HG03460 (cell line): ENCODE results near the gene BNC2.

Experiments used
- ATAC-seq: cut with Tn5 transposase; IDR thresholded peaks from one replicate; pipeline ENCODE4 v1.9.1; 2021; ENCODE audit not compliant: unreplicated experiment

BNC2 gene

DNA sequence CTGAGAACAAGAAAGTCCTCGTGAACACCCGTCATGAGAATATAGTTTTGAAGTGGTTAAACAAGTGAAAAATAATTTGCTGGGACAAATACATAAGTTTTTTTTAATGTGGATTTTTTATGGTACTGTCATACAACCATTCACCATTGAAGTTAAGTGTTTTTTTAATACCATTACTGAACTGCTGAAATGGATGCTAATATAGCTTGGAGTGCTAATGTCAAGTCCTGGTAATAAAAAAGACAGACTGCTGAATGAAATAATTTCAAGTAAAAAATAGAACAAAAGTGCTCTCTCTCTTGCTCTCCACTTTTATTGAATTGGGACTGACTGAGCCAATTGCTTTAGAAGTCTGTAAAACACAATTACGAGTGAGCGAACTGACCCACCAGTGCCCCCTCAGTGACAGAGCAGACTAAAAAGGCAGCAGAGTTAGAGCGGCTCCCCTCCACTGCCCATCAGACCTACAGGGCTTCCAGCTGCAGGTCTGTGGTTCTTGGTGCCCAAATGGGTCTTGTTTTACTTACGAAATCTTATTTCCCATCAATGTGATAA, 442.5 kb downstream of the BNC2 start:
- ATAC-seq: no peak

DNA sequence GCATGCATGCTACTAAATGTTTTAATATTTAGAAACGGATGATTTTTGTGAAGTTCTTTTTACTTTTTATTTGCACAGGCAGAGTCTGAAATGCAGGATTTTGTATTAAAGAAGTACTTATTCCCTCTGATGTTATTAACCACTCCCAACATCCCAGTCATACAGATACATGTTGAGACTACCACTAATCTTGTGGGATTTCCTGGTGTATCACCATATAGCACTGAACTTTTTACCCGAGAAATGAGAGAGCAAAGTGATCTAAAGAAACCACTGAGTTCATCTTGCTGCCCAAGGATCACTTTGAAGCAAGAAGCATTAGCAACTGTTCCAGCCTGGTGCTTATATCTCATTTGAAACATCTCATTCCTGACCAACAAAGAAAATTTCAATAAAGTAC, 443.8 kb downstream of the BNC2 start:
- no peak for ATAC-seq

DNA sequence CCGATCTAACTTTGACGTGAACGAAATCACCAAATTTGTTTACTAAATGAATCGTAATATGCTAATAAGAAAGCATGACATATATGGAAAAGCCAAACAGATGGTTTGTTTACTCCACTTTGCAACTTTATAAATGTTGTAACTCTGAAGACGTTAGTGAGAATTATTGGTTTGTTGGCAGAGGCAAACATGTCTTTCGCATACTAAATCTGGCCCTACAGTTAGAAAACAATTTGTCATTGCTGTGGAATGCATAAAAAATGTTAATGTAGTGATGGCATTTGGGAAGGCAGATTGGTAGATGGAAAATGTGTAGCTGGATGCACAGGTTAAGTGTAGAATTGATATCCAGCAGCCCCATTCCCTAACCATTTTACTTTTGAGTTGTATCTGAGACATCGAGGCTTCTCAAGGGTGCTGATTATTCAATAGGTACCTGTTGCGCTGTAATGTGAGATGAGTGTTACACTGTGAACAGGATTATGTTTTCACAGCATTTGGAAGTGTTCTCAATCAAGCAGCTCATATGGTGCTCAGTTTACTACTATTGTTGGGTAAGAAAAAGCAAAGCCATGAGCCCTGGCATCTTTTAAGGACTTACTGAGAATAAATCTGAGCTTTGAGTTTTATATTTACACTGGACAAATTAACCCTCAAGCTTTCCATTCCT, 444.8 kb downstream of the BNC2 start:
- ATAC-seq: no peak

DNA sequence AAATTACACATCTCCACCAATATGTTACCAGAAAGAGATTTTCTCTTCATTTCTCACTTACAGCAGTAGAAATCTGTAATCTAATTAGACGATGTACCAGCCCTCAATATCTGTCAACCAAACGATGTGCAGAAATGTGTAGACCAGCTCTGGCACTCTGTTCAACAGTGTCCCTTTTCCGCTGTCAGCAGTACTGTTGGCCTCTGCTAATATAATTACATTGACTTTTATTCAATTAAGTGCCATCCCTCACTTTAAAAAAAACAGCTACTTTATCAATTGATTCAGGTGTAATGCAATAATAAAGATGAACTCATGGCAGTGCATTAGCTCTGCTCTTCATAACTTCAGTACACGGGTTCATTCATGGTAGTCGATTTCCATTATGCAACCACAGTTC, 448.4 kb downstream of the BNC2 start:
- ATAC-seq: no peak

DNA sequence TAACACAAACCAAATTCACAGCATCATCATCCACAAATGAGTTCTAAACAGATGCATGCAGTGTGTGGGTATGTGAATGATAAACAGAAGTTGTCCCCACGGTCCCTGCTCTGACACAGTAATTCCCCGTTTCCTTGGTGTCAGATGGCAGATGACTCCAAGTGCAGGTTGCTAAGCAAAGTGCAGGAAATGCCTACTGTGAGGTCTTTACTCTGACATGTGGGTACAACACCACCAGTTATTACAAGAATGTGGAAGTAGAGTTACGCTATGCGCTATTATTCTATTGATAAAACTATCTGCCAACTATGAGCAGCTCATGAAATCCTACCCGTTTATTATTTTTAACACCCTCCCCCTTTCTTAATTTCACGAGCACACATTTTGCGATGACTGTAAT, 448.9 kb downstream of the BNC2 start:
- no peak for ATAC-seq

DNA sequence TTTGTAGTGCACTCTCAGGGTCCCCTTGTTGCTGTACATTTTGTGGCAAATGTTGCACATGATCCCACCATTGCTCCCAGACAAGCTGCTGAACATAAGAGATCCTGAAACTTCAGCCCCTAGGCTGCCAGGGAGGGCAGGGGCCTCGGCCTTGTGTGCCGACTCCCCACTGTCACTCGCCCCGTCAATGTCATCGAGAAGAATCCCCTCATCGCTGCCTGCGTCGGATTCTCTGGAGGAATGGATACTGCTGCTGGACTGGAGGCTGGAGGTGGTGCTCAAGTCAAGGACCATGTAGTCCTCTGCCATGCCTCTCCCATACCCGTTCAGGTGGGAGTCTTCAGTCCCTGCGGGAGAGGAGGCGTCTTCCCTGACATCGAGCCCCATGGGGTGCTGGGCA, 451.3 kb downstream of the BNC2 start:
- no peak for ATAC-seq

DNA sequence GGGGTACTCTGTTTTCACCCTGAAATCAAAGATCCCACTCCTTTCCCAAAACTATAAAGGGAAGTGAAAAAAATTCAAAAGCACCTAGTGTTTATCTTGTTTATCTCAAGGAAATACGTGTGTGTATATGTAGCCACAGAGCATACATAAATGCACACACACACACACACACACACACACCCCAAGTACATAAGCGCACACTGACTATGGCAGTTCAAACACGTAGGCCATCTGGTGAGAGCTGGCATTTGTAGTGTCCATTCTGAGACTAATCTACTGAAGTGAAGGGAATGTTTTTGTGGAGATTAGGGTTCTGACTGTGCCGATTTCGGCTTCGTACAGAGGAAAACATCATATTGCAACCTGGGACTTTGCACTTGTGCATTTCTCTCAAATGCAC, 451.7 kb downstream of the BNC2 start:
- no peak for ATAC-seq

DNA sequence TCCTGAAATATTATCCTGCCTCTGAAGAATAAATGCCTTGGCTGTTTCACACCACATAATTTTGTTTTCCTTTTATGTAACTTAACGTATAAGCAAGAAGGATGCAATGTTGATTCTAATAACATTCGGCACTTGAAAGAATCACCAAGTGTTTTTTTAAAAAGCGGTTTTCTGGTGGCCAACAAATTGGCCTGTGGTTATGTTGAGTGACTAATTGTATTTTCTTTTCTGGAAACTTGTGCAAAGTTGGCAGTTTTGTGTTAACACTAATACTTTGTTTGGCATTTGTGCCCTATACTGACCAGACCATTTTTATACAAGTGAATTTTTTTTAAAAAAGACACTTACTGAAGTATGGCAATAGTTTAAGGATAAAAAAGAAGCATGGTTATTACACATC, 452.7 kb downstream of the BNC2 start:
- no peak for ATAC-seq

DNA sequence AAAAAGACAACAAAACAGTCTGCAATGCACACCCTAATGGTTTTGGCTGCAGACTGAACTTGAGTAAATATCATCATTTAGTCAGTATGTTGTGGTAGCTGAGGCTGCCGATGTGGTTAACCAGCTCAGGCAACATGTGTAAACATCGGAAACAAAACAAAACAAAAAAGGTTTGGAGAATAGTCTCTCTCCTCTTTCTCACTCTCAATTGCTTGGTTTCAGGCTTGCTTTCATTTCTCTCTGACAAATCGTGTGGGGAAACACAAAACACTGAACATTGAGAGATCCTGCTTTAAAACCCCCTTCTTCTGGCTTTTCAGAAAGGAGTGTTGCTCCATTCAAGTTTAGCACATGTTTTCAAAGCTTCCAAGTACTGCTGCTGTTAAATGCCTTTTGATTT, 453.3 kb downstream of the BNC2 start:
- ATAC-seq: no peak

DNA sequence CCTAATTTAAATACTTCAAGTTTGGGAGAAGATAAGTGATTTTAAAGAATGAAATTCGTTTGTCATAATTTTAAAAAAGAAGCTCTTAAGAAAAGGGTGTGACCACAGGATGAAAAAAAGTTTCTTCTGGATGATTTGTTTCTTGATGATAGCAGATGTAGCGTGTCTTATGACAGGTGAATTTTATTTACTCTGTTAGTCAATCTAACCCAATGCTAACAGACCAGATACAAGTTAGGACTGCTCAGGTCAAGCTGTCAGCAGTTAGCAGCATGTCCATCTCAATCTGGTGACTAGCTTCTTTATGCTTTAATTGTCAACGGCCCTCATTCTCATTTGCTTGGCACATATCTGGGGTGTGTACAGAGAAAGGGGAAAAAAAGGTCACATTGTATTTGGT, 456.0 kb downstream of the BNC2 start:
- ATAC-seq: no peak

DNA sequence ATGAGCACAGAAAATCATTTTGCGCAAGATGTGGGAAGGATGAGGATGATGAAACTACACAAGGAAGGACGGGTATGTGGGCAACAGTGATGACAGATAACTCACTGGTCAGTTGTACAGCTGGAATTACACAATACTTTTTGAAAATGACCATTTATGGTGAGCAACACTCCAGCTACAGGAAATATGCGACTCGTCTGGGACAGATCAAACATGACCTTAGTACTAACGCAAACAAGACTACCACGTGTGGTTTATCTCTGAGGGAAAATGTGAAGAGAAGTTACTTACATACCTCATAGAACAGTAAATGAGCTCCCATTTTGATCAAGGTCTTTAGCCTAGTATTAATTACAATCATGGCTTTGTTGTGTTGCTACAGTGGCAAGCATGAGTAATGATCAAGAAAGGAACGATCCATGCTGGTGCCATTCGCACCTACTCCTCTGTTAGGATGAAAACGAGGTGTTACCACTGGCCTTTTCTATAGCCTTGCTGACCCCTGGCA, 456.9 kb downstream of the BNC2 start:
- ATAC-seq: no peak

DNA sequence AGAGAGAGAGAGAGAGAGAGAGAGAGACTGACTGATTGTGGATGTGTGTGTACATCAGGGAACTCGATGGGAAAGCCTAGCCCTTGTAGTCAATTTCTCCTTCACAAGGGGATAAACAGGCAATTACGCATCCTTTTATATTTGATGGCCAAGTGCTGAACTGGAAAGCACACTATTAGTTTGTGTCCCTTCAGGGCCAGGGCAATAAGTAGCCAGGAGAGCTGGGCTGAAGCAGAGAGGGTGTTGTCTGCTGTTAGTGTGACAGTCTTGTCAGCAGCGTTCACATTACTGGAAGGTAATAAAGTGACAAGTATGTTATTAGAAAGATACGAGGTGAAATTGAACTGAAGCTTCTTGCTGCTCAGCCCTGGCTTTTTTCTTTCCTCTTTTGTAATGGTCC, 457.7 kb downstream of the BNC2 start:
- ATAC-seq: no peak

DNA sequence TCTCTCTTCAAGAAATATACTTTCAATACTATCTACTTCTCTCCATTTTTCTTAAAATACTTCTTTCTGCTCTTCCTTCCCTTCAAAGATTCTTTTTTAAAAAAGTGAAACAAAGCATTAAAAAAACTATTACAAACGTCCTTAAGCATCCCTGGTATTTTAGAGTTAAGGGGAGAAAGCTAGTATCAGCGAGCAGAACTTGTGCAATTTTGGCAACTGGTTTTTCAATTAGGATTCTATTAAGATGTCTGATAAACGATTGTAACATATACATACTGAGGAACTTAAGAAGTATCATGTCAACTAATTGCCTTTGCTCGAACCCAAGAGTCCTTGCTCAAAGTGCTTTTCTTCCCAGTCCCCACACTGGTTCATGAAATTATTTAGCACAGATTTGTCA, 459.2 kb downstream of the BNC2 start:
- ATAC-seq: no peak

DNA sequence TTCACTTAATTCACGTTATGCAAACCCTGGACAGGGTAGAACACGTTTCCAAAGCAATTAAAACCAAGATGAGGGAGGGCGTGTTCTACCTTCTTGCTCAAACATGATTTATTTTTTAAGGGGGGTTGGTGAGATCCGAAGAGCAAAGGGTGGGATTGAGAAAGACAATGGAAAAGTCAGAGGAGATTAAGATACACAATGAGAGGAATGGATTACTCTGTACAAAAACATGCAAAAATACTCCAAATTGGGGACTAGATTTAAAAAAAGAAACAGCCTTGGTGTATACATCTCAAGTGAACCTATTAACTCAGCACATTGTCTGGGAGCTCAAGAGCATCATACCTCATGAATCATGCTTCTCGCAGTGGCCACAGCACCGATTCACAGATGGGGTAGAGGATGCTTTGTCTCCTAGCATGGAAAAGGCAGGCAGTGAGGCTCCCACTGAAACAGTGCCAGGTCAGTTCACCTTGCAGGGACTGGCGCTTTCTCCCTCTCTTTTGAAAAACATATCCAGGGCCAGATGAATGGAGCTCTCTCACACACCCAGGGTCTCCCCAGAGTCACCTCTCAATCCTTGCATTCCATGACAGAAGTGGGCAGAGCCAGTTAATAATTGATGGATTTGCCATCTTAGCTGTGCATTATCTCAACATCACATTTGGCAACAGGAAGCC, 459.7 kb downstream of the BNC2 start:
- no peak for ATAC-seq

DNA sequence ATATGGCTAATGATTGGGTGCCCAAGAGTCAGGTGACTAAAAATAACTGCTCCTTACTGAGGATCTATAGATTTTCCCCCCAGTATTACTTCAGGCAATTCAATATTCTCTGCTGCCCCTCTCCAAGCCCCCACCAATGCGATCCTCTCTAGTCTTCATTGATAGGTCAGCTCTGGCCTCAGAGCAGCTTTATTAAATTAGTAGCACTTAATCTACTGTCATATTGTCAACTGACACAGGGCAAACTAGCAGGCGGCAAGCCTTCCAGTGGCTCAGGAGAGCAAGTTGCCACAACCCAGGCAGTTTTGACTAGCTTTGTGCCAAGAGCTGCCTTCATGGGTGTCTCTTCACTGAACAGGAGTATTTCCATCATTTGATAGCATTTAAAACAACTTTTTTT, 462.9 kb downstream of the BNC2 start:
- ATAC-seq: no peak

DNA sequence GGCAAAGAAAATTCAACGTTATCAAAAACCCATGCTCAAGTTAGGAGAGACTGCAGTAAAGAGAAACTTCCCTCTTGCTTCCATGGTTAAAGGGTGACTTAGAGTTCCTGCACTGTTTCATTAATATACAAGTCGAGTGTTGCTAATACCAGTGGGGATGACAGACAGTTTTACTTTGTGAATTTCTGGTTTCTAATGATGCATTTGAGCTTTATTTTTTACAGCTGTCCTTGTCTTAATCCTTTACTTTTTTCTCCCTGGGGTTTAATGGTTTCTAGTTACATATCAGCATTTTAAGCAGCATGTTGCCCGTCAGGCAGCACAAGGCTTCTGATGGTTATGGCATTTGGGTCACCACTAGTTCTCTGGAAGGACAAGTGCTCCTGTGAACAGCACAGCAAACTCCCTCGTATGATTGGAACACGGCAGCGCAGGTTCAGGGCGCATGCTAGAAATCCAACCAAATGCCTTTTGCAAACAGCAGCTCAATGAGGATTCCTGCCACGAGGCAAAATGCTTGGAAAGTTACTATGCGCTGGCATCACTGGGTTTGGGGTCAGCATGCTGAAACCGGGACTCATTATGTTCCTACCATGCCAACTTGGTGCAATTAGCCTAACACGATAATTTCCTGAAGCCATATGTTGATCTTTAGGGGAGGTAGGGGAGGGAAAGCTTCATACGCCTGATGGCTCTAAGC, 463.8 kb downstream of the BNC2 start:
- ATAC-seq: no peak

DNA sequence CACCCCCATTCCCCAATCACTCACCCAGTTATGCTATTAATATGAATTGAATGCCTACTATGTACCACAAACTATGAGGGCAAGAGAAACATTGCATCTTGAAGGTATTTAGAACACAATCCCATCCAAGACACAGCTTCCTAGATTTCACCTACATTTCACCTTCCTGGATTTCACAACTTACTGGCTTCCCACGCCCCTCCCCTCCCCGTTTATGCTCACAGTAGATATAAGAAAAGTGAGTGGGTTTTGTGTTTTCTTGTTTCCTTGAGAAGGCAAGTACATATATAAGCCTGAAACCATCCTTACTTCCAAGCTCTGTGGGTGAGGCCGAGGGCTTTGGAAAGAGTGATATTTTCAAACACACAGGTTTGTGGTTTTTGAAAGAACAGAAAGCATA, 465.0 kb downstream of the BNC2 start:
- ATAC-seq: no peak

DNA sequence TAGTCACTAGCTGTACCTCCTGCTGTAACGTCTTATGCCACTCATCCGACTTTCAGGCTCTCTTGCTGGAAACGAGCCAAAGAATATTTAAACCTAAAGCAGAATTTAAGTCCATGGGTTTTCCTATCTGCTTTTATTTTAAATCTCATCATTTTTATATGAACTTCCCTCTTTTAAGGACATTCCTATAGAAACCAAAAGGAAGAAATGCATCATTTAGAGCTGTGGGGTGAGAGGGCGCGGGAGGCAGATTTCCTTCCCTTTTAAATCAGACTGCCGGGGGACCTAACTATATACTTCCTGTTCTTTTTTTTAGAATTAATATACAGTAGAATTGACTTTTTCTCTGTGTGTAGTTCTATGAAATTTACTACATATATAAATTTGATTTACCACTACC, 468.8 kb downstream of the BNC2 start:
- no peak for ATAC-seq

DNA sequence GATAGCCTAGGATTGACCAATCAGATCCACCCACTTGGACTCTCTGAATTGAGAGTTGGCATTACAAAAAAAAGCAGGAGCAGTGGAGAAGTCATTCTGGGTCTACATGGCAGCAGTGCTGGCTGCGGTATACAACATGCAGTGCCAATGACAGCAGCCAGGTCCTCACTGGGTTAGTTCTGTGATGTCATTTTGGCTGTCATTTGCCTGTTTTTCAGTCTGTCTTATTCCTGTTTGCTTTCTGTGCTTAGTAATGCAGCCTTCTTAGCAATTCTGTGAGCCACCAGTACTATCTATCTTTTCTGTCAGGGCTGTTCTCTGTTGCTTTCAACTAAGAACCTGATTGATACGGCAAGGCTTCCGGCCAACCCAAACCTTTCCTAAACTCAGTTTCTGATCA, 471.8 kb downstream of the BNC2 start:
- ATAC-seq: no peak

DNA sequence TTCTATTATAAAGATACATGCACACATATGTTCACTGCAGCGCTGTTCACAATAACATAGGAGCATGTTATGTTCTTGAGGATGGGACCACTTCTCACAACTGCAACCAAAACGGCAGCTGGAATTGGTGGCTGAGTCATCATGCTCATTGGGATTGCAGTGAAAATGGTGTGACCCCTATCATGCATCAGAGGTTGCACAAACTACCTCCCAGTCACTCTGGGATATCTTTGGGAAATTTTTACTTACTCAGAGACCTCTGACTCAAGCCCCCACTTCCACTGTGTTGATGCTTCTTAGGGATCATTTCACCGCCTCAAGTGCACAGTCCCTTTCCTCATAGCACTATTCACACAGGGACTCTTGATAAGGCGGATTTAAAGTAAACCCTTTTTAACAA, 474.1 kb downstream of the BNC2 start:
- ATAC-seq: no peak

DNA sequence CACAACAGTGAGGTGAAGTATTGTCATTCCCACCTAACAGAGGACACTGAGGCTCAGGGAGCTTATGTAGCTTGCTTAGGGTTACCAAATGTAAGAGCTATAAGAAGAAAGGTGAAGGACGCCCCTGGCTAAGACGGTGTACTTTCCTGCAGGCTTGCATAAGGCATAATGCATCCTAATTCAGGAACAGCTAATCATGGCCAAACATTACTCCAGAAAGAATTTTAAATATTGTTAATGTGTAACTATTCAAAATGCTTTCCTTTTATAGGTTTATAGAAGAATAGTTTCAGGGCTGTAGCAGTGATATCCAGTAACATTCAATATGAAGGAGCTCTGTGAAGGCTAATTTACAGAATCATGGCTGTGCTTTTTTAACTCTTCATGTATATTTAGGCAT, 479.1 kb downstream of the BNC2 start:
- no peak for ATAC-seq

DNA sequence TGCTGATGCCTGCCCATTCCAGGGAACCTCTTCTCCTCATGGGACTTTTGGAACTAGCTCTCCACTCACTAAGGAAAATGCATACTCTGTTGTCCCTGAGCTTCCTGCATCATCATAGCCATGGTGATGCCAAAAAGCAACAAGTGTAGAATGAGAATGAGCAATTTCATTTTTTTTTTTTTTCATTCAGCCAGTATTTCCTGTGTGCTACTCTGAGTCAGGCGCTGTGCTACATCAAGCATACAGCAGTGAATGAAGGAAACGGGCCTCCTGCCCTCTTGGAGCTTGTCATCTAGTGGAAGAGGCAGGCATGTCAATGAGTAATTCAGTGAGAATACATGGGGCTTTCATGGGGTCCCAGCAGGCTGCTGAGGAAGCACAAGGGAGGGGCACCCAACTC, 483.1 kb downstream of the BNC2 start:
- ATAC-seq: no peak
